Colon (tissue), 2 donors: ENCODE measurements around the gene RIN2.

ENCODE experiments used
- FAIRE-seq: peaks from 2 replicates; lab custom pipeline; 2012; peaks lifted over from hg19 to GRCh38; lab: Jason Lieb, UNC
- donor health status: control.
- donor health status: control.

Gene RIN2

DNA sequence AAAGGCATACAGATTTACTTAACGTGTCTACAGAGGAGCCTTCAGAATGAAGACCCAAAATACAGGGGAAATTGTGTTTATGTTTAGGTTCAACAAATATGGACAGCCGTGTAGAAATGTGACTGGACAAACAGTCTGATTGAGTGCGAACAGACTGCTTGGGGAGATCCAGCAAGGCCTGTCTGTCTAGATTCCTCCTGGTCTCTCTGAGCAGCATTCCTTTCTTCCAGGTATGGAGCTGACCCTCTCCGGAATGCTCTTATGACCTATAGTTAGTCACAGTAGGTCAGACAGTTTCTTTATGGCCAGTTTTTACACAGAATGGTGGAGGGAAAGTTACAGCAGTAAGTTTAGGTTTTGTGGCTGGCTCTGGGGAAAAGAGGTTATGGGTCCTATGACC, 9.0 kb downstream of the RIN2 start:
- FAIRE-seq: no peak

DNA sequence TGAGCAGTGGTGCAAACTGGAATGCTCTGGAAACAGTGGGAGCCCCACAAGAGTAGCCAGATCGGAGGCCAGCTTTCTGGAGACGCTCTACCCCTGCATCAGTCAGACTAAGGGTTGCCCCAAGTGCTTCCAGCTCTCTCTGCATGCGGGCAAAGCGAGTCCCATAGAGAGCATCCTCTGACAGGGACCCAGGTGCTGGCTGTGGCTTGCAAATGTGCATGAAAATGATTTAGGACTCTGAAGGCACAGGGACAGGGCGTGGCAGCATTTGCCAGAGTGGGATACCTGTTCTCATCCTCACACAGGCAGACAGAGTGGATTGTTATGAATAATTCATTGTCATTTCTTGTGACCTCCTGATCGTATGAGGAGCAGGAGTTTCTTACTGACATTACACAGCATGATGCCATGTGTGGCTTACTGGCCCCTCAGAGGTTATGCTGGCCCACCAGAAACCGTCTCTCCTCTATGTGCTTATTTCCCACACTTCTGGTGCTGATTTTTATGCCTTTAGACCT, 10.3 kb downstream of the RIN2 start:
- no peak for FAIRE-seq

DNA sequence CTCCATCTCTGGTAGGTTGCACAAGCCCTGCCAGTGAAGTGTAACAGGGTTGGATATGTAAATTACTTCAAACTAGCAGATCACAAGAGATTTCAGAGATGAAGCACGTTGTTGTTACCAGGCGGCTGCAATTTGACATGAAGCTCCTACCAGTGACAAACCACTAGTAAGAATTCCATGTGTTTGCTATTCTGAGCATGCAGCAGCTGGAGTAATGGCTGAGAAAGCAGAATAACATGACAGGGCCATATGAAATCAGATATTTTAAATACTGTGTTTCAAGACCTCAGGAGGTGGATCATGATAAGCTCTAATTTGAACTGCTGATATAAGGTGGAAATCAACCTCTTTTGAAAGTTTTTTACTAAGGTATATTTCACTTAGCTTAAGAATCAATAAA, 11.4 kb downstream of the RIN2 start:
- no peak for FAIRE-seq

DNA sequence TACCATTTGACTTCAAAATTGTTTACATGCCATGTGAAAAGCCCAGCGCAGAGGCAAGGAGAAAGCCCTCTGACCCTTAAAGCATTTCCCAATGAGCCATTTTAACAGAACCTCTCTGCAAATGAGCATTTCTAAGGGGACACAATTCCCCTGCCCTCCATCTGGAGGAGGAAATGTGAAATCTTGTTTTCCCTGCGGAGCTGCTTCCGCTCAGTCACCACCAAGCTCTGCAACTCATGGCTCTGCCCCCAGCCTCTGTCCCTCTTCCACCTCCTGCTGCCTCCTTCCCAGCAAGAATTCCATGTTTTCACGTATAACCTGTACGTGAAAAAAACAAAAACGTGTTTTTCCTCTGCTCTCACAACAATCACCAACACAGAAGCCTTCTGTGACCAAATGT, 12.3 kb downstream of the RIN2 start:
- FAIRE-seq: no peak

DNA sequence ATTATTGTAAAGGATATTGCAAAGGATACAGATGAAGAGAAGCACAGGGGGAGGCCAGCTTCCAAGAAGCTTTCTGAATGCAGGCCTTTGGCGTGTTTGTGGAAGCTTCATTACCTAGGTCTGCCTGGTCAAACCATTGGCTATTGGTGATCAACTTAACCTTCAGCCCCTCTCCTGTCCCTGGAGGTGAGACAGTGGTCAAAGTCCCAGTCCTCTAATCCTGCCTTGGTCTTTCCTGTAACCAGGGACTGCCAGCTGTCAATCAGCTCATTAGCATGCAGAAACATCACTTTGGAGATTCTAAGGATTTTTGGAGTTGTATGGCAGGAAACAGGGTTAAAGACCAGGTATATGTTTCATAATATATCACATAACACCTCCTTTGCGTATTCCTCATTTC, 13.0 kb downstream of the RIN2 start:
- no peak for FAIRE-seq

DNA sequence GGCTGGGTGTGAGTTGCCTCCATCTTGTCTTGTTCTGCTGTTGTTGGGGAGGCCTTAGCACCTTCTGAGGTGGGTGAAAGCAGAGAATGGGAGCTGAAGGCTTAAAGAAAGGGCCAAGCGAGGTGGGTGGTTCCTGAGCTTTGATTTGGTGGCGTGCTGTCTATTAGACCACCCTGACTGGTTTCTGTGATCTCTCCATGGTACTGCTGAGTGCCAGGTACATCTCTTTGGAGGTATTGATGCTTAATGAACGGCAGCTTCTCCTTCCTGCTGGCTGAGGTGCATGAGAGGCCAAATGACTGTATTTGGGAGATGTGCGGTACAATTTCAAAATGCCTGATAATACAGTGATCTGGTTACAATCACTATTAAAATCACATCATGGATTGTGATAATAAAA, 15.4 kb downstream of the RIN2 start:
- FAIRE-seq: no peak

DNA sequence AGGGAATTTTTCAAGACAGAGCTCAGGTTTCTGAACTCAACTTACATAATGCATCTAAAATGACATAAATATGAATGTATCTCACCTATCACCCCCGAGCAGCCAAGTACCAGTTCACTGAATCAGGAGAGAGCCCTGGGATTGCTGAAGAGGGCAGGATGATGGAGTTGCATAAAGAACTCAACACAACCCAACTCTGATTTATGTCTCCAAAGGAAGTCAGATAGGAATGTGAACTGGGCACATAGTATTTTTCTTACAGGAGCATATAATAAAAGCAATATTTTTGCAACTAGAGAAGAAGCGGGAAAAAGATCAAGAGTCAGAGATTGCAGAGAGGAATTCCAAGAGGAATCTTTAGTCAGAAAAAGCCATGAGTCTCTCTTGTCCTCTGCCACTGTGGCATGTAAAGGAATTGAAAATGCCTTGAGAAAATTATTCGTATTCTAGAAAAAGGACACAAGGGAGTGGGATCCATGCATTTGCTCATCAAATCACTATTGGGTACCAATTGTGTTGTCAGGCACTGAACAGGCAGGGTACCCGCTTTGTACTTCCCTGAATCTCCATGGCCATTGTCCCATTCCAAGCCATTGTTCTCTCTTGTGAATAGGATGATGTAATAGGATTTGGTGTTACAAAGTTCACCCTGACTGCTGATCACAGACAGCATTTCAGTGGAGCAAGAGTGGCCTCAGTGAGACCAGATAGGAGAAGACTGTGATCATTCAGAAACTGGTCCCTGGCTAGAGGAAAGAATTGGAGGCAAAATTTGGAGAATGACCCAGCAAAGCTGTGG, 16.3 kb downstream of the RIN2 start:
- no peak for FAIRE-seq

DNA sequence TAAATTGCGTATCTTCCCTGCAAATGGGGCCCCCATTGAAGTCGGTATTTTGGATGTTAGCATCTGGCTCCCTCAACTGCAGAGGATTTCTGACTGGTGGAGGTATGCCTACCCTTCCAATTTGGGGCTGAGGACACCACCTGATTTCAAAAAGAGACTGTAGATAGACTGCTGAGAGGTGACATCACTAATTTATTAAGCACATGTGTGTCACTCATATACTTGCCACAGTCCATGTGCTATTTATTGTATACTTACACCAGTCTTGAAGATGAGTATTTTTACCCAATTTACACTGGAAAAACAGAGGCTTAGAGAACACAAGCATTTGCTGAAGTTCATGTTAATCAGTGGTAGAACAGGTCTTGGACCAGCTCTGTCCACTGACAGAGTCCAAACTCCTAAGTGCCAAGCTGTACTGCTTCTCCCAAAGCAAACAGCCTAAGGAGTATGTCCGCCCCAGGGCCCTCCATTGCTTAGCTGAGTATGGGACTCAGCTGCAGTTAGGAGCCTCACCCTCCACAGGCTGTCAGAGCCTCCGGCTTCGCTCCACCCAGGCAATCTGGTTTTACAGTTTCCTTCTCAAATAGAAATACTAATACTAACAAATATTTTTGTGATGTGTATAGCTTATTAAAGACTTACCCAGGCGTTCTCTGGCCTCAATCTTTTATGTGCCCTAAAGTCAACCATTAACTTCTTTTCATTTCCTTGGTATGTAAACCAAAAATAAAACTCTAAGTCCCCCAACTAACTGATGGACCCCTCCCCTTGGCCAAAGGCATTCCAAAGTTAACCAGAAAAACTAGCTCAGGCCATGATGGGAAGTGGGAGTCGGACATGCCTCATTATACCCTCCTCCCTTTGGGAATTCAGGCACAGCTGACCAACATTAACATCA, 17.5 kb downstream of the RIN2 start:
- FAIRE-seq: no peak

DNA sequence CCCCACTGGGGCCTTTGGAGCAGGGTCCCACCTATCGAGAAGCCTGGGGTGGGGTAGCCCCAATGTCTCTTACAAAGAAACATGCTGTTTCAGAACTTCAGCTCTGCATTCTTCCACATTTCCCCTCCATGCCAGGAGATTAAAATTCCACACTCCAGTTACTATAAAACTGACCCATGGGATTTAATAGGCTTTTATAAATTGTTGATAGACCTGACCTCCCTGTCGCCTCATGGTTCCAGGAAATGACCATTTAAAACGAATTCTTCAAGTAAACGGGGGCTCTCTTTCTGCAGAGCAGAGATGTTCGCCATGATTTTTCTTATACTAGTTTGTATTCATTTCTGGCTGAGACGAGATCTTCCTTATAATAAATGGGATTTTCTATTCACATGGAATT, 19.3 kb downstream of the RIN2 start:
- no peak for FAIRE-seq

DNA sequence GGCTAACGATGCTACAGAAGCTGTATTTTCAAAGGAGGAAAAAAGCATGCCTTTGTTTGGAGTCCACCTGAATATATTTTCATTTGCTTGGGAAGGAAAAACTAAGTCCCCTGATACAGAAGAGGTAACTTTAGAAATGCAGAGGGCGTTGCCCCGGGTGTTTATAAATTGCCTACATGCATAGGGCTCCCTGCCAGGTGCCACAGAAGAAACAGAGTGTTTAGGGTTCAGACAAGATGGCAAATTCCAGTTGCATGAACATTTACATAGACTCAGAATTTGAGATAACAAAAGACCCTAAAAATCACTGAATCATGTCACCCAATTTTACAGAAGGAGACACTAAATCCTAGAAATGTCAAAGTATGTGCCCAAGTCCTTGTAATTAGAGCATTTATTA, 19.9 kb downstream of the RIN2 start:
- no peak for FAIRE-seq

DNA sequence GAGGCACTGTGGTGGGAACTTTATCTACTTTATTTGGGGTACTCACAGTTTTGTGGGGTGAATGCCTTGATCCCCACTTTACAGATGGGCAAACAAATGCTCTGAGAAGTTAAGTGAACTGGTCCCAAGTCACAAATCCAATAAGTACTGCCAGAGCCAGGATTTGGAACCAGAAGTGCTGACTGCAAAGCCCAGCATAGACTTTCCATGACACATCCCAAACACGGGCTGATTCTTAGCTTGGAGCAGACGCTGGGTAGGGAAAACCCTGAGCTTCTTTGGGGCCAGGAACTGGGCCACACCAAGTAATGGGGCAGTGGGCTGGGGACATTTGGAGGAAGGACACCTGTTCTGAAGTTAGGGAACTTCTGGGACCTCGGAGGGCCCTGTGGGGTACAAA, 20.3 kb downstream of the RIN2 start:
- no peak for FAIRE-seq

DNA sequence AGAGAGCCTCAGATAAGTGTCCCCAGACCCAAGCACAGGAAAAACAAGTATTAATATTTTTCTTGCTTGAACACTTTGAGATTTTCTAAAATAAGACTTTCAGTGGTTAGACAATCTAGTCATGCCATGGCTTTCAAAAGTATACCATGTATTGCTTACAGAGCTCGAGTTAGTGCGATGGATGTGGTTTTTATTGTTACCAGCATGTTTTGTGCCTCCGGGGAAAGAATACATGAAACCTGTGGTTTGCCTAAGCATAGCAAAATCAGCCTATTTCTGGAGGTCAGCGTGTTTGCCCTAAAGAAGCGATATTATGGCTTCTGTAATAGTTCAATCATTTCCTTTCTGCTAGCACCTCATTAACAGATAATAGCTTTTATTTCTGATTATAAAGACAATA, 21.6 kb downstream of the RIN2 start:
- FAIRE-seq: no peak

DNA sequence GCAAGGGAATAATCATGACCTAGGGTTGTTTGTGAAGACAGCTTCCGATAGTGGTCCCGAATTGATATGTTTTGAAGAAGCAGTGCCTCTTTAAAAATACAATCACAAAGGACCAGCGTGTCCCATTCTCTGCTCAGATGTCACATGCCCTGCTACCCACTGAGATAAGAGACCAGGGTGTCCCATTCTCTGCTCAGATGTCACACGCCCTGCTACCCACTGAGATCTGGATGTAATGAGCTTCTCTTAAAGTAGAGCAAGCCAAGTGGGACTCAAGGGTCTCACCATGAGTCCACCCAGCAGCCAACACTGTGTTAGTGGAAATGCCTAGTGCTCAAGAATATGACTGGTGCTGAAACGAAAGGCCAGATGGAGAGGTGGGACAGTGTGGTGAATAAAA, 22.2 kb downstream of the RIN2 start:
- no peak for FAIRE-seq

DNA sequence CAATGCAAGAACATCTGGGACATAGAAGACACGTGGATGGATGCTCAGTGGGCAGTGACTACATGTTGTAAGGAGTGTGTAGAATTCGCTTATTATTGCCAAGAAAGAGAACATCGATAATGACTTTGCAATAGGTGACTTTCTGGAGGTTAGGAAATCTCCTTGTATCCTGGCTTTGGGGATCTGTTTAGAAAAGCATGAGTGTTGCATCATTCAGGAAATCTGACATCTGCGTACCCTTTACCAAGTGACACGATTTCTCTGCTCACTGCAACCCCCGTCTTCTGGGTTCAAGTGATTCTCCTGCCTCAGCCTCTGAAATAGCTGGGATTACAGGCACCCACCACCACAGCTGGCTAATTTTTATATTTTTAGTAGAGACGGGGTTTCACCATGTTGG, 23.2 kb downstream of the RIN2 start:
- no peak for FAIRE-seq

DNA sequence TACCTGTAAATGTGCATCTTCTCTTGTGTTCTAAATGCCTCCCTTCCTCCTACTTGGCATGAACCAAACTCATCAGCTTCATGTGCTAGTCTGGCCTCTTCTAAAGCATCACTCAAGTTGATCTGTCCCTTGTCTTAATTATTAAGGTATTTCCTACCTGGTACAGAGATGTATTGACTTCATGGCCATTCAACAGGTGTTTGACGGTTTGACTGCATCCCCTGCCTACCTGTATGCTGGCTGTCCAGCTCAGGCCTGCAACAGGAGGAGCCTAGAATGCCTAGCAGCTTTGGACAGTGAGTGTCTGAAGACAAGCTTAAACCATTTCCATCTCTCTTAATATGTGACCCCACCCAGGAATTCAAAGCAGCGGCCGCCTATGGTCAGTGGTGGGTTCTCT, 24.6 kb downstream of the RIN2 start:
- FAIRE-seq: no peak

DNA sequence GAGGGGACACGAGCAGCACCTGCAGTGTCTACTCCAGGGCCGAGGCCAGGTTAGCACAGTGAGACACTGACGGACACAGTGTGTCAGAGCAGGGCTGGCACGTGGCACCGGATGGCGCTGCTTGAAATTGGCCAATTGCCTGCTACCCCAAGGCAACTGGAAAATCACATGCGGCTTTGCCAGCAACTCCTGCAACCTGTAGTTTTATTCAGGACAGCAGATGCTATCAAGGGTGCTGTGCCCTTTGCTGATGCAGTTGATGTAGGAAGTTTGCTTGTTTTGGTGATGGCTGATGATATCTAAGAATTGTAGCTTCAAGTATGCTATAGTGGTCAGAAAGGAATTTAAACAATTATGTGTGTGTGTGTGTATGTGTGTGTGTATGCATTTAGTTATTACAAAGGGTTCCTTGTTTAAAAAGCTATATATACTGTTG, 25.9 kb downstream of the RIN2 start:
- no peak for FAIRE-seq

DNA sequence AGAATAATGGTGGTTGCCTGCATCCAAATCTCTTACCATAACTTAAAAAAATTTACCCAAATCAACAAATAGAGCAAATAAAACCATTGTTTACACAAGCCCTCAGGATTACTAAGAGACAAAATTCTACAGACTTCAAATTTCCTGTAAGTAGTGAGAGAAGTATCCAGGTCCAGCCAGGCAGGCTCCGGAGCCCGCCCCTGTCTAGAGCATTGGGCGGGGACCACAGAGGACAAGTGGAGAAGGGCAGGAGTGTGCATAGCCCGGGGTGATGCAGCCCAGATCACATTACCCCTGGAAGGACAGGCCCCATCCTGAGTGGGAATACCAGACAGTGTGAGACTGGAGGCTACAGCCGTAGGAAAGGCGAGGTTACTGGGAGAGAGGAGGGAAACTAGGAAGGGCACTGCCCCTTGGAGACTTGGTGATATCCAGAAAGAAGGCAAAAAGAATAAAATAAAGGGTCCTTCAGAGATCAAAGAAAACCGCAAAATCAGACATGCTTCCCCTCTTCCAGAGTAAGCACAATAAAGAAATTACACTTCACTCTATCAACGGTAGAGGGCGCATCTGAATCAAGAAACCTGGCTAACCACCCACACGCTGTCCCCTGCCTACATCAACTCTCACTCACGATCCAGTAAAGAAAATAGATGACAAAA, 26.6 kb downstream of the RIN2 start:
- no peak for FAIRE-seq

DNA sequence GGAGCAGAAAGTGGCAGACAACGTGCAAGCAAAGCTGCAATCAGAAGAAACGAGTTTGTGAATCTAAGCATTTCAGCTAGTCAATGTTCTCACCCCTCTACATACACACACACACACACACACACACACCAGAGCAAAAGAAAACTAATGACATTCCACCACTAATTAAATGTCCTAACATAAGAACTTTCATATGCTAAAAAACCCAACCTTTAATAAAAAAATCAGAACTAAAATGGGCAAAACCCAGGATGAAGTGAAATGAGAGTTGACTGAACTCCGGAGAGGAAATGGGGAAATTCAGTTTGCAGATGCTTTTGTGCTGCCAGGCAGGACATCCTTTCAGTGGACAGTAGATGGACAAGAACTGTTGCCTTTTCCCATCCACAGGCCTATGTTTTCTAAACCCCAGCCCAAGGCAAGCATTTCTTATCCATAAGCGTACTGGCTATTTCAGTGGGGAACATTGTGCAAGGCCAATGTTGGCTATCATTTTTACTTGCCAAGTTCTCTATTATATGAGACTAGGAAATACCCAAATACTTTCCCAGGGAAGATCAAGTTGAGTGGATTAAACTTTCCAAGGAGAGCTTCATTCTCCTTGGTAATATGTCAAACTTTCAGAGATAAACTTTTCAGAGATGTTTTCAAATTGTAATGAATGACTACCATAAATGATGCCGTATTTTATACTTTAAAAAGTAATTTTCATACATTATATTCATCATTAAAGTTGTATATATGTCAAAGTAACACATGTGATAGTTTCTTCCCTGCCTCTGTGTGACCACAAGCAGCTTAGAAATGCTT, 27.3 kb downstream of the RIN2 start:
- FAIRE-seq: no peak

DNA sequence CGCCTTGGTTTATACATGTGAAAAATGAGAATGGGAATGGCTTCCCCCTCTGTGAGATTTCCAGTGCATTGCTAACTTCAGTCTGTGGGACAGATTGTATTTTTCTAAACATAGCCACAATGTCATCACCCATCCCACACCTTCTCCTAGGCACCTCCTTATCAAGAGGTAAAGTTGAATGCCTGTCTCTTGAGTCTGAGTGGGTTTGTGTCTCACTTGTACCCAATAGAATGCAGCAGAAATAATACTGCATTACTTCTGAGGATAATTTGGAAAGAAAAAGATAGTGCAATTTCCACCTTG, 27.9 kb downstream of the RIN2 start:
- FAIRE-seq: no peak

DNA sequence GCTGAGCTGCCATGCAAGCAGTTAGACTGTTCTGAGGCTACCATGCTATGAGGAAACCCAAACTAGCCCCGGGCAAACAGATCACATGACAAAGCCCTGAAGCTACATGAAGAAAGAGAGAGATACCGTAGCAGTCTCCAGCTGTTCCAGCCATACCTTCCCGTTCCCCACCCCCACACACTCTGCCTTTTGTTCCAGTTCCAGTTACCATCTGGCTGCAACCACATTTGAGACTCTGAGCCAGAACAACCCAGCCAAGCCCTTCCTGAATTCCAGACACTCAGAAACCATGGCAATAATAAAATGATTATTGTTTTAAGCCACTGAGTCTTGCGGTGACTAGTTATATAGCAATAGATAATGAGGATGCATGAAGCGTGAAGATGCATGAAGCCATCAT, 28.3 kb downstream of the RIN2 start:
- FAIRE-seq: no peak

DNA sequence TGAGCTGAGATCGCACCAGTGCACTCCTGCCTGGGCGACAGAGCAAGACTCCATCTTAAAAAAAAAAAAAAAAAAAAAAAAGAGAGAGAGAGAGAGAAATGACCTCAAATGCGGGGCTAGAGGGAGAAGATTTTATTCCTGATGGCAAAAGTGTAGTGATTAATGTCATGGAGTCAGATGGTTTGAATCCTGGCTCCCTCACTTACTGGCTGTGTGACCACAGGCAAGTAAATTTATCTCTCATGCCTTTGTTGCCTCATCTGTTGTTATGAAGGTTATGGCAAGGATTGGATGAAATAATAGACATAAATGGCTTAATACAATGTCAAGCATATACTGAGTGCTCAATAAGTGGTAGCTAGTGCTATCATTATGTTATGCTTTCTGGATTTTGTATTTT, 29.3 kb downstream of the RIN2 start:
- no peak for FAIRE-seq

DNA sequence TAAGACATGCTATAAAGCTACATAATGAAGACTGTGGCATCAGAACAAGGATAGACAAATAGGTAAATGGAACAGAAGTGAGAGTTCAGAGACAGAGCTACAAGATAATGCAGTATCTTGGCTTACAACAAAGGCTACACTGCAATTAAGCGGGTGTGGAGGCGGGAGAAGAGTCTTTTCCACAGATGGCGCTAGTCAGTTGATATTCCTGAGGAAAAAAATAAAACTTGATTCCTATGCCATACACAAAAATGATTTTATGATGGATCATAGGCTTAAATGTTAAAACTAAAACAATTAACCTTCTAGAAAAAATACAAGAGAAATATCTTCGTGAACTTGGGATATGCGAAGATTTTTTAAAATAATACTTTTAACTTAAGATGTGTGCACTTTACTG, 31.0 kb downstream of the RIN2 start:
- no peak for FAIRE-seq
